GM12864 (cell line): ENCODE data around the gene AHCYL2.
"Not testable (repeated sequence)": the region's sequence is repeated elsewhere in the genome, so short reads cannot be mapped to it uniquely, and the experiment has no call there.

Experiments
- DNase-seq: peaks from one replicate; pipeline ENCODE4 v3.0.0-alpha.2; 2011; ENCODE audit warnings: low read depth
- H3K4me3 ChIP-seq: 2 replicates; pipeline ENCODE4 v1.5.1; 2011; ENCODE audit warnings: mild to moderate bottlenecking, low read depth, low read length, control low read depth
- CTCF ChIP-seq: IDR thresholded peaks from 2 replicates; pipeline ENCODE4 v1.5.1; 2011; ENCODE audit warnings: low read depth, mild to moderate bottlenecking, moderate library complexity, low read length, control low read depth, inconsistent platforms; ENCODE audit errors: missing control alignments

AHCYL2 gene

GRCh38 chr7:129394101-129394500 is 169.3 kb downstream of the AHCYL2 start:
- no peak overlapping the region for H3K4me3 ChIP-seq
- TF ChIP-seq CTCF, result no peak
- DNase-seq, result no peak

- no peak for TF ChIP-seq CTCF
- no peak for DNase-seq
- no peak overlapping the region for H3K4me3 ChIP-seq
Measured at GRCh38 chr7:129394982-129395914, 170.4 kb downstream of the AHCYL2 start.

GRCh38 chr7:129401228-129401966 is 176.6 kb downstream of the AHCYL2 start:
- no peak overlapping the region for H3K4me3 ChIP-seq
- no peak for TF ChIP-seq CTCF
- DNase-seq, result no peak

- no peak overlapping the region for H3K4me3 ChIP-seq
- peak; percentile 53 for TF ChIP-seq CTCF
- no peak for DNase-seq
Measured at GRCh38 chr7:129401967-129402860, 177.4 kb downstream of the AHCYL2 start.

- no peak for TF ChIP-seq CTCF
- H3K4me3 ChIP-seq, result no peak overlapping the region
- no peak for DNase-seq
Measured at GRCh38 chr7:129405527-129405926, 180.7 kb downstream of the AHCYL2 start.

- DNase-seq, H3K4me3 ChIP-seq: not testable (repeated sequence)
Measured at GRCh38 chr7:129410238-129410637, 185.4 kb downstream of the AHCYL2 start.

GRCh38 chr7:129412501-129412900 is 187.7 kb downstream of the AHCYL2 start:
- TF ChIP-seq CTCF, result no peak
- no peak overlapping the region for H3K4me3 ChIP-seq
- DNase-seq, result no peak
